Measurements from ENCODE around the gene ZNF593.

The ZNF593 gene

GRCh38 chr1:26171084-26172072 is 1.7 kb downstream of the ZNF593 start, which contains the start of gene ZNF593OS:
TSS of gene ZNF593OS (minus strand) at chr1:26171832. CDS start at chr1:26171661, 171 bp downstream.
- no peak for DNase-seq

GRCh38 chr1:26175346-26175745 is 5.6 kb downstream of the ZNF593 start:
- DNase-seq, result no peak

- DNase-seq, result no peak
These were observed 7.5 kb downstream of the ZNF593 start, which contains the start of gene CNKSR1 for GRCh38 chr1:26177182-26177684. TSS of gene CNKSR1 (plus strand) at chr1:26177491. CDS start at chr1:26177548, 57 bp downstream.

- DNase-seq, result no peak
These were observed 10.3 kb downstream of the ZNF593 start for GRCh38 chr1:26180010-26180506.

- no peak for DNase-seq
These were observed 12.1 kb downstream of the ZNF593 start for GRCh38 chr1:26181586-26182382.

- DNase-seq, result no peak
These were observed 12.6 kb downstream of the ZNF593 start for GRCh38 chr1:26182383-26182696.

GRCh38 chr1:26184086-26184485 is 14.4 kb downstream of the ZNF593 start:
- DNase-seq, result no peak

- no peak for DNase-seq
These were observed 15.2 kb downstream of the ZNF593 start for GRCh38 chr1:26184883-26185282.

- no peak for DNase-seq
These were observed 18.2 kb downstream of the ZNF593 start for GRCh38 chr1:26187882-26188281.

GRCh38 chr1:26188477-26188876 is 18.8 kb downstream of the ZNF593 start:
- DNase-seq, result no peak

GRCh38 chr1:26189331-26189730 is 19.6 kb downstream of the ZNF593 start:
- DNase-seq, result no peak

- peak; percentile 21 for DNase-seq
These were observed 20.1 kb downstream of the ZNF593 start for GRCh38 chr1:26189751-26190275.

GRCh38 chr1:26190373-26190987 is 20.8 kb downstream of the ZNF593 start, which contains the start of gene CATSPER4:
TSS of gene CATSPER4 (plus strand) at chr1:26190602. CDS start at chr1:26190628, 26 bp downstream.
- peak; percentile 59 for DNase-seq

- DNase-seq, result no peak
These were observed 22.0 kb downstream of the ZNF593 start for GRCh38 chr1:26191739-26192138.

GRCh38 chr1:26195805-26196204 is 26.1 kb downstream of the ZNF593 start:
- DNase-seq, result no peak

- no peak for DNase-seq
These were observed 27.6 kb downstream of the ZNF593 start for GRCh38 chr1:26197301-26197700.

- DNase-seq, result no peak
These were observed 28.1 kb downstream of the ZNF593 start for GRCh38 chr1:26197813-26198212.

GRCh38 chr1:26200413-26200812 is 30.7 kb downstream of the ZNF593 start:
- DNase-seq, result no peak

- DNase-seq, result no peak
These were observed 34.1 kb downstream of the ZNF593 start for GRCh38 chr1:26203642-26204318.

GRCh38 chr1:26210147-26210870 is 40.6 kb downstream of the ZNF593 start:
- DNase-seq, result no peak

- no peak for DNase-seq
These were observed 43.0 kb downstream of the ZNF593 start for GRCh38 chr1:26212726-26213125.

Data from OCI-M1 (cell line).